Astrocyte of the cerebellum (primary cell): ENCODE data around the gene CDC25C.
A peak's percentile ranks its signal among the peaks of the same experiment; 100 is the strongest.

ENCODE experiments used
- DNase-seq: peaks from one replicate; pipeline ENCODE4 v3.0.0-alpha.2; 2011; ENCODE audit warnings: low read depth
- H3K4me3 ChIP-seq: 2 replicates; pipeline ENCODE4 v1.5.1; 2011; ENCODE audit warnings: mild to moderate bottlenecking, low read depth, low read length, moderate library complexity
- CTCF ChIP-seq: IDR thresholded peaks from 2 replicates; pipeline ENCODE4 v1.5.1; 2012; ENCODE audit warnings: low read length, low read depth, moderate library complexity, mild to moderate bottlenecking; ENCODE audit errors: missing control alignments
- in situ Hi-C: cut with HindIII; loops from 2 replicates; pipeline ENCODE4 v1.10.0; 2017; ENCODE audit warnings: low sequenced_read_pairs

CDC25C gene

GRCh38 chr5:138282920-138283742, 48.5 kb downstream of the CDC25C start:
- TF ChIP-seq CTCF = peak; percentile 59
- H3K4me3 ChIP-seq = no peak overlapping the region
- peak; percentile 26 for DNase-seq
- in situ Hi-C loops = no loop called here

GRCh38 chr5:138280915-138281314, 50.7 kb downstream of the CDC25C start:
- no peak overlapping the region for H3K4me3 ChIP-seq
- TF ChIP-seq CTCF = no peak
- no peak for DNase-seq
- in situ Hi-C loops = no loop called here

GRCh38 chr5:138276402-138277054, 55.1 kb downstream of the CDC25C start:
- no peak overlapping the region for H3K4me3 ChIP-seq
- no peak for DNase-seq
- in situ Hi-C loops = no loop called here
- TF ChIP-seq CTCF = no peak

- no peak for TF ChIP-seq CTCF
- in situ Hi-C loops = no loop called here
- DNase-seq = no peak
- H3K4me3 ChIP-seq = no peak overlapping the region
These were observed 55.7 kb downstream of the CDC25C start for GRCh38 chr5:138275895-138276294.

- H3K4me3 ChIP-seq = no peak overlapping the region
- no peak for TF ChIP-seq CTCF
- DNase-seq = no peak
- in situ Hi-C loops = no loop called here
These were observed 56.2 kb downstream of the CDC25C start for GRCh38 chr5:138275379-138275782.

- in situ Hi-C loops = no loop called here
- TF ChIP-seq CTCF = no peak
- DNase-seq = no peak
- H3K4me3 ChIP-seq = peak within 1 kb of the TSS; percentile 39
These were observed 57.3 kb downstream of the CDC25C start, which contains the start of gene GFRA3 for GRCh38 chr5:138274189-138274853. Gene GFRA3 (minus strand): TSS chr5:138274621. CDS start chr5:138274424, 197 bp downstream.
